A673 (cell line): ENCODE measurements around the gene PTH1R. TPM values are rescaled to one million over a fixed set of nuclear protein-coding genes. Genes with fewer than 3 reads are reported as not detected.

Source experiments
- BruUV-seq: library from RNA; stranded (reverse); fragments of 400-500 nt; replicated peaks from 2 replicates; lab custom pipeline; 2021; lab: Mats Ljungman, UMichigan
- CTCF ChIA-PET: fragments of 300-600 bp; sonication (Branson Sonifier 250); formaldehyde crosslinking; loops from one replicate; lab custom pipeline; 2022; ENCODE audit warnings: antibody characterized with exemption; lab: Charles Lee
- POLR2A ChIA-PET: fragments of 300-600 bp; sonication (Branson Sonifier 250); formaldehyde crosslinking; loops from one replicate; lab custom pipeline; 2022; ENCODE audit warnings: antibody characterized with exemption; ENCODE audit not compliant: low non-redundant PET; lab: Charles Lee
- DNase-seq: peaks from one replicate; pipeline ENCODE4 v3.0.0-alpha.2; 2015; ENCODE audit warnings: low spot score
- H3K27ac ChIP-seq: fragments of 200-600 bp; sonication (generic); 2 replicates; pipeline ENCODE4 v1.5.1; 2016; ENCODE audit warnings: mixed run types, low read depth, mild to moderate bottlenecking, mixed read lengths, antibody characterized with exemption, low read length; ENCODE audit not compliant: poor library complexity, severe bottlenecking
- H3K27me3 ChIP-seq: fragments of 200-600 bp; sonication (generic); replicated peaks from 2 replicates; pipeline ENCODE4 v1.6.1; 2017; ENCODE audit warnings: mixed run types, low read depth, mild to moderate bottlenecking, mixed read lengths, antibody characterized with exemption, low read length; ENCODE audit not compliant: insufficient read depth, poor library complexity
- H3K36me3 ChIP-seq: fragments of 200-600 bp; sonication (generic); 2 replicates; pipeline ENCODE4 v1.6.1; 2016; ENCODE audit warnings: mixed run types, mild to moderate bottlenecking, mixed read lengths, antibody characterized with exemption, low read length; ENCODE audit not compliant: insufficient read depth, poor library complexity, severe bottlenecking
- H3K4me1 ChIP-seq: fragments of 200-600 bp; sonication (generic); 2 replicates; pipeline ENCODE4 v1.6.1; 2017; ENCODE audit warnings: mixed run types, mild to moderate bottlenecking, mixed read lengths, antibody characterized with exemption, low read length; ENCODE audit not compliant: insufficient read depth, poor library complexity, severe bottlenecking
- H3K4me3 ChIP-seq: fragments of 200-600 bp; sonication (generic); 2 replicates; pipeline ENCODE4 v1.5.1; 2016; ENCODE audit warnings: low read depth, mixed run types, mild to moderate bottlenecking, mixed read lengths, low read length; ENCODE audit not compliant: poor library complexity, severe bottlenecking
- H3K9me3 ChIP-seq: fragments of 200-600 bp; sonication (generic); 2 replicates; pipeline ENCODE4 v1.6.1; 2016; ENCODE audit warnings: mixed run types, low read depth, mild to moderate bottlenecking, mixed read lengths, antibody characterized with exemption, low read length; ENCODE audit not compliant: poor library complexity, severe bottlenecking
- CTCF ChIP-seq: fragments of 300-800, 200-600 bp; sonication (generic); conservative IDR thresholded peaks from 2 replicates; pipeline ENCODE4 v1.5.1; 2017; ENCODE audit warnings: low read depth, mild to moderate bottlenecking, antibody characterized with exemption, low read length, moderate library complexity, mixed read lengths
- EZH2 ChIP-seq: fragments of 200-600 bp; sonication (generic); IDR thresholded peaks from 2 replicates; pipeline ENCODE4 v1.6.1; 2017; ENCODE audit warnings: borderline replicate concordance, low read depth, mild to moderate bottlenecking, mixed read lengths, antibody characterized with exemption, low read length; ENCODE audit not compliant: poor library complexity, severe bottlenecking
- intact Hi-C: fragments of 100-400 bp; cut with micrococcal nuclease; formaldehyde crosslinking; loops from one replicate; pipeline ENCODE4 v1.10.0; 2022; ENCODE audit not compliant: unreplicated experiment
- total RNA-seq: library from RNA; stranded (reverse); gene quantifications from 2 replicates; pipeline ENCODE4 v1.2.3, GENCODE V29; 2021

PTH1R gene
- total RNA-seq, 1 experiment from 2014 or later = 1.2 TPM

GRCh38 chr3:46929324-46929723 is 51.8 kb downstream of the PTH1R start:
- TF ChIP-seq EZH2 (no peak), CTCF (no peak)
- BruUV-seq = no TSS peak
- Histone ChIP-seq H3K36me3 (peaks cover 3% of the 10 kb centered on the region), H3K27me3 (no peaks in the 10 kb centered on the region), H3K4me3 (no peak overlapping the region), H3K4me1 (no peaks in the 10 kb centered on the region), H3K9me3 (no peaks in the 10 kb centered on the region), H3K27ac (no peak overlapping the region)
- POLR2A ChIA-PET = no interaction called here
- CTCF ChIA-PET = interaction anchor here (0.7 kb wide), 1 partner anchor 8 kb away, joined by 9 read pairs; no protein-coding TSS in a partner anchor
- intact Hi-C loops = loop anchor here (10.0 kb wide), 1 partner anchor 65 kb away; no protein-coding TSS in a partner anchor
- DNase-seq = no peak

DNA sequence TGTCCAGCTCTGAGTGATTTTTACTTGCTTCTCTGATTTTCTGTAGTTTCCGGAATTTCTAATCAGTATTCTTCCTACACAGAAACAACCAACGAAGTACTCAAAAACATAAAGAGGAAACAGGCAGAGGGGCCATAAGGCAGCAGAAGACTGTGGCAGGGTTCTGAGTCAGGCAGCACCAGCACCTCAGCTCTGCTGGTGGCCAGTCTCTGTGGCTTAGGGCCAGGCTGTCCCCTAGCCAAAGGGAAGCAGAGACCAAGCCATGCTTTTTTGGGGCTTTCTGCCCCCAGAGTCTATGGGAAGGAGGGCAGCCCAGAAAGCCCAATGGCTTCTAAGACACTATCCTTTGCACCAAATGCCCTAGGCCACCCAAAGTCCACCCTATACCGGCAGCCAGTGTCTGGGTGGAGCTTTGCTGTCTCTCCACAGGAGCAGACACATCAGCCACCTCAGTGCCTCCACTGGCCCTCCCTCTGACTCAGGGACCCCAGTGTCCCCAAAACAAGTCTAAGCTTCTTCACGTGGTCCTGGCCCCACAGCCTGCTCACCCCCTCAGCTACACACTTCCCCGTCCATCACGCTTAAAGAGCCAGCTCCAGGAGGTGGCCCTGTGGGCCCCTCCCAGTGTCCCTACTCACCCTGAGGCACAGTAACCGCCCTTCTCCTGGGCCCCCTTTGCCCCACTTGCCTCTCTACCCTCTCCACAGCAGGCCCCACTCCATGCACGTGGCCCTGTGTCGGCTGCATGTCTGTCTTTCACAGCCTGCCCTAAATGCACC is 52.8 kb downstream of the PTH1R start:
- BruUV-seq = no TSS peak
- Histone ChIP-seq H3K9me3 (no peaks in the 10 kb centered on the region), H3K36me3 (peaks cover 3% of the 10 kb centered on the region), H3K4me1 (peaks cover 5% of the 10 kb centered on the region), H3K27me3 (no peaks in the 10 kb centered on the region), H3K4me3 (no peak overlapping the region), H3K27ac (no peak overlapping the region)
- POLR2A ChIA-PET = no interaction called here
- no peak for DNase-seq
- CTCF ChIA-PET = no interaction called here
- no peak for TF ChIP-seq EZH2
- TF ChIP-seq CTCF = no peak
- intact Hi-C loops = no loop called here

- BruUV-seq = no TSS peak
- no peak overlapping the region for H3K4me3 ChIP-seq
- intact Hi-C loops = no loop called here
- H3K9me3 ChIP-seq = no peaks in the 10 kb centered on the region
- no peak overlapping the region for H3K27ac ChIP-seq
- H3K27me3 ChIP-seq = no peaks in the 10 kb centered on the region
- CTCF ChIA-PET = no interaction called here
- TF ChIP-seq EZH2 = no peak
- no peak for TF ChIP-seq CTCF
- peaks cover 6% of the 10 kb centered on the region for H3K4me1 ChIP-seq
- POLR2A ChIA-PET = no interaction called here
- no peak for DNase-seq
- peaks cover 3% of the 10 kb centered on the region for H3K36me3 ChIP-seq
These were observed 53.5 kb downstream of the PTH1R start for GRCh38 chr3:46930945-46931403.
